A549 (cell line): ENCODE measurements around the gene BAAT. TPM values are rescaled to one million over a fixed set of nuclear protein-coding genes. Genes with fewer than 3 reads are reported as not detected.
A peak's percentile ranks its signal among the peaks of the same experiment; 100 is the strongest.

Source experiments
- ATAC-seq, 2 experiments: fragments of 200-7000 bp in 1 of 2; fragments of >200 bp in 1 of 2; cut with Nextera tagmentation in 1 of 2; cut with Tn5 transposase in 1 of 2; 3 replicates each; pipeline versions ENCODE4 v1.8.0 to v1.9.1; 2018 to 2020; ENCODE audit warnings: mild to moderate bottlenecking in 1 of 2, moderate library complexity in 1 of 2
- CTCF ChIA-PET: fragments of 300-600 bp; sonication (Branson Sonifier 250); formaldehyde crosslinking; extraction: SDS; loops from one replicate; lab custom pipeline; 2021; ENCODE audit warnings: antibody characterized with exemption, inconsistent platforms; lab: Yijun Ruan, JAX
- POLR2A ChIA-PET: fragments of 350-600 bp; formaldehyde crosslinking; extraction: SDS; loops from one replicate; lab custom pipeline; 2021; ENCODE audit warnings: antibody characterized with exemption, inconsistent platforms; lab: Yijun Ruan, JAX
- DNase-seq, 2 experiments: peaks; one replicate each; pipeline versions ENCODE4 v3.0.0 to v3.0.0-alpha.2; 2011 to 2016; ENCODE audit warnings: low read depth in 1 of 2, low spot score in 1 of 2
- FAIRE-seq: peaks from 2 replicates; lab custom pipeline; 2011; peaks lifted over from hg19 to GRCh38; lab: Jason Lieb, UNC
- H3K27ac ChIP-seq, 2 experiments: fragments of >200 bp; sonication (Bioruptor Twin); formaldehyde crosslinking; 3 replicates each; pipeline ENCODE4 v1.5.1; 2016 to 2017
- H3K4me1 ChIP-seq: fragments of >200 bp; sonication (Bioruptor Twin); formaldehyde crosslinking; 3 replicates; pipeline ENCODE4 v1.6.1; 2016
- H3K4me2 ChIP-seq: fragments of >200 bp; sonication (Bioruptor Twin); formaldehyde crosslinking; 3 replicates; pipeline ENCODE4 v1.6.1; 2016
- H3K4me3 ChIP-seq: fragments of >200 bp; sonication (Bioruptor Twin); formaldehyde crosslinking; 3 replicates; pipeline ENCODE4 v1.5.1; 2016
- H3K9me3 ChIP-seq: fragments of >200 bp; sonication (Bioruptor Twin); formaldehyde crosslinking; 3 replicates; pipeline ENCODE4 v1.6.1; 2016
- CHD2 ChIP-seq: fragments of 150-350 bp; IDR thresholded peaks from 2 replicates; pipeline ENCODE4 v1.6.1; 2014; ENCODE audit warnings: low read length; ENCODE audit not compliant: partially characterized antibody
- EHF ChIP-seq: fragments of 250-450 bp; sonication (Bioruptor Pico); IDR thresholded peaks from 2 replicates; pipeline ENCODE4 v1.5.0; 2020; ENCODE audit warnings: mild to moderate bottlenecking
- EP300 ChIP-seq, 2 experiments: fragments of >200 bp; sonication (Bioruptor Twin); formaldehyde crosslinking; IDR thresholded peaks; 2 replicates in 1 of 2; 3 replicates in 1 of 2; pipeline ENCODE4 v1.6.1; 2016 to 2017
- ESRRA ChIP-seq: fragments of 150-350 bp; IDR thresholded peaks from 2 replicates; pipeline ENCODE4 v1.6.1; 2014; ENCODE audit warnings: mild to moderate bottlenecking, low read length, borderline replicate concordance
- FOSL2 ChIP-seq, 2 experiments: fragments of 450-650 bp in 1 of 2; fragments of >200 bp in 1 of 2; sonication (Bioruptor Twin) in 1 of 2; formaldehyde crosslinking; IDR thresholded peaks; 2 replicates each; pipeline versions ENCODE4 v1.5.0 to v1.6.1; 2016 to 2020; ENCODE audit warnings: mild to moderate bottlenecking in 1 of 2, moderate library complexity in 1 of 2
- GATA3 ChIP-seq: IDR thresholded peaks from 2 replicates; pipeline ENCODE4 v1.6.1; 2012; ENCODE audit warnings: borderline replicate concordance
- HEYL ChIP-seq: fragments of 250-450 bp; sonication (Bioruptor Pico); IDR thresholded peaks from 2 replicates; pipeline ENCODE4 v1.8.0; 2021; ENCODE audit warnings: mild to moderate bottlenecking, moderate library complexity
- HOXB13 ChIP-seq: fragments of 250-450 bp; sonication (Bioruptor Pico); IDR thresholded peaks from 2 replicates; pipeline ENCODE4 v1.5.0; 2020; ENCODE audit warnings: low read depth, mild to moderate bottlenecking, moderate library complexity
- JUN ChIP-seq, 2 experiments: fragments of >200 bp; sonication (Bioruptor Twin); formaldehyde crosslinking; IDR thresholded peaks; 2 replicates in 1 of 2; 3 replicates in 1 of 2; pipeline ENCODE4 v1.6.1; 2016 to 2017
- JUNB ChIP-seq: fragments of >200 bp; sonication (Bioruptor Twin); formaldehyde crosslinking; IDR thresholded peaks from 2 replicates; pipeline ENCODE4 v1.6.1; 2016
- NR3C1 ChIP-seq: fragments of >200 bp; sonication (Bioruptor Twin); formaldehyde crosslinking; IDR thresholded peaks from 3 replicates; pipeline ENCODE4 v1.6.1; 2017
- PHF8 ChIP-seq: fragments of 200-600 bp; sonication (generic); IDR thresholded peaks from 2 replicates; pipeline ENCODE4 v1.6.1; 2016; ENCODE audit warnings: low read depth, mild to moderate bottlenecking, antibody characterized with exemption, moderate library complexity, borderline replicate concordance
- RARB ChIP-seq: fragments of 250-450 bp; sonication (Bioruptor Pico); IDR thresholded peaks from 2 replicates; pipeline ENCODE4 v1.8.0; 2021; ENCODE audit warnings: mild to moderate bottlenecking, moderate library complexity
- RFX5 ChIP-seq: fragments of 450-650 bp; IDR thresholded peaks from 2 replicates; pipeline ENCODE4 v1.7.1; 2014; ENCODE audit warnings: antibody characterized with exemption, mild to moderate bottlenecking, moderate library complexity
- RNF2 ChIP-seq: fragments of 200-600 bp; sonication (generic); IDR thresholded peaks from 2 replicates; pipeline ENCODE4 v1.6.1; 2016; ENCODE audit warnings: low read depth, mild to moderate bottlenecking, antibody characterized with exemption, moderate library complexity, borderline replicate concordance
- SMC3 ChIP-seq: fragments of >200 bp; sonication (Bioruptor Twin); formaldehyde crosslinking; IDR thresholded peaks from 3 replicates; pipeline ENCODE4 v1.6.1; 2018; ENCODE audit warnings: inconsistent platforms
- ZC3H11A ChIP-seq: fragments of 450-650 bp; IDR thresholded peaks from 2 replicates; pipeline ENCODE4 v1.6.1; 2014; ENCODE audit warnings: antibody characterized with exemption, mild to moderate bottlenecking
- WGBS: methylation state at CpG from one replicate; pipeline ENCODE4 v1.1.6; 2017; ENCODE audit errors: missing lambda C conversion rate; 5-methylcytosine and 5-hydroxymethylcytosine counted together
- polyA plus RNA-seq, 4 experiments: library from polyadenylated mRNA; depleted of rRNA in 3 of 4; stranded (reverse); fragments of >200 nt; fragmentation: RNase III in 1 of 4; extraction: RNeasy Plus Mini Kit Qiagen cat#74134 plus additional on column Dnase treatment in 1 of 4; gene quantifications; 2 replicates in 3 of 4; 3 replicates in 1 of 4; pipeline ENCODE4 v1.2.3, GENCODE V29; 2011 to 2017
- TF ChIP-seq, protein P1 (sequence below): fragments of 200-600 bp; sonication (generic); IDR thresholded peaks from 2 replicates; pipeline ENCODE4 v1.6.1; 2016; ENCODE audit warnings: antibody characterized with exemption, mild to moderate bottlenecking, moderate library complexity
- TF ChIP-seq, protein P2 (sequence below): fragments of 150-350 bp; IDR thresholded peaks from 2 replicates; pipeline ENCODE4 v1.6.1; 2014; ENCODE audit warnings: low read depth, mild to moderate bottlenecking, low read length
- TF ChIP-seq, protein P3 (sequence below): IDR thresholded peaks from 2 replicates; pipeline ENCODE4 v1.6.1; 2012; ENCODE audit warnings: low read depth, borderline replicate concordance
- TF ChIP-seq, protein P4 (sequence below): IDR thresholded peaks from 2 replicates; pipeline ENCODE4 v1.6.1; 2012
- TF ChIP-seq, protein P5 (sequence below): fragments of >200 bp; sonication (Bioruptor Twin); formaldehyde crosslinking; IDR thresholded peaks from 3 replicates; pipeline ENCODE4 v1.5.1; 2016
- TF ChIP-seq, protein P6 (sequence below): fragments of >200 bp; sonication (Bioruptor Twin); formaldehyde crosslinking; IDR thresholded peaks from 2 replicates; pipeline ENCODE4 v1.6.1; 2016

BAAT gene
- polyA plus RNA-seq, 2 of the 4 experiments (the other 2 are of a cell fraction), result 9.1 to 13.6 TPM

DNA sequence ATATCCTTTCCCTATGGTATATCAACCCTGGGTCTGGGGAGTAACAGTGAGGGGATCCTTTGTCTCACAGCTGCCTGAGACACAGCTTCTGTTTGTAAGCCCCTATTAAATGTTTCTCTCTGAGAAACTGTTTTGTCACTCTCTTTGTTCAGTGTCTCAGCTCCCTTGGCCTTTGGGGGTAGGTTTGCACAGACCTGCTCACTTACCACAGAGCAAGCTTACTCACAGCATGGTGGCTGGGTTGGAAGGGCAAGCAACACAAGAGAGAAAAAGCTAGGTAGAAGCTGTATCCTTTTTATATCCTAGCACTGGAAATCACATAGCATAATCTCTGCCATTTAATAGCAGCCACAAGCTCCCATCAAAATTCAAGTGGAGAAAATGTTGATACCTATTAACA lies 4.5 kb downstream of the BAAT start (continued):
- TF ChIP-seq FOSL2 (IDR thresholded peaks at IDR 0.05), result no peak
- no peak for TF ChIP-seq FOSL2 (CRISPR knock-in tag; IDR thresholded peaks at IDR 0.05)
- TF ChIP-seq, protein P1, sequence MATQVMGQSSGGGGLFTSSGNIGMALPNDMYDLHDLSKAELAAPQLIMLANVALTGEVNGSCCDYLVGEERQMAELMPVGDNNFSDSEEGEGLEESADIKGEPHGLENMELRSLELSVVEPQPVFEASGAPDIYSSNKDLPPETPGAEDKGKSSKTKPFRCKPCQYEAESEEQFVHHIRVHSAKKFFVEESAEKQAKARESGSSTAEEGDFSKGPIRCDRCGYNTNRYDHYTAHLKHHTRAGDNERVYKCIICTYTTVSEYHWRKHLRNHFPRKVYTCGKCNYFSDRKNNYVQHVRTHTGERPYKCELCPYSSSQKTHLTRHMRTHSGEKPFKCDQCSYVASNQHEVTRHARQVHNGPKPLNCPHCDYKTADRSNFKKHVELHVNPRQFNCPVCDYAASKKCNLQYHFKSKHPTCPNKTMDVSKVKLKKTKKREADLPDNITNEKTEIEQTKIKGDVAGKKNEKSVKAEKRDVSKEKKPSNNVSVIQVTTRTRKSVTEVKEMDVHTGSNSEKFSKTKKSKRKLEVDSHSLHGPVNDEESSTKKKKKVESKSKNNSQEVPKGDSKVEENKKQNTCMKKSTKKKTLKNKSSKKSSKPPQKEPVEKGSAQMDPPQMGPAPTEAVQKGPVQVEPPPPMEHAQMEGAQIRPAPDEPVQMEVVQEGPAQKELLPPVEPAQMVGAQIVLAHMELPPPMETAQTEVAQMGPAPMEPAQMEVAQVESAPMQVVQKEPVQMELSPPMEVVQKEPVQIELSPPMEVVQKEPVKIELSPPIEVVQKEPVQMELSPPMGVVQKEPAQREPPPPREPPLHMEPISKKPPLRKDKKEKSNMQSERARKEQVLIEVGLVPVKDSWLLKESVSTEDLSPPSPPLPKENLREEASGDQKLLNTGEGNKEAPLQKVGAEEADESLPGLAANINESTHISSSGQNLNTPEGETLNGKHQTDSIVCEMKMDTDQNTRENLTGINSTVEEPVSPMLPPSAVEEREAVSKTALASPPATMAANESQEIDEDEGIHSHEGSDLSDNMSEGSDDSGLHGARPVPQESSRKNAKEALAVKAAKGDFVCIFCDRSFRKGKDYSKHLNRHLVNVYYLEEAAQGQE, result no peak
- no peak for TF ChIP-seq RNF2
- no peak for TF ChIP-seq ESRRA
- TF ChIP-seq, protein P2, sequence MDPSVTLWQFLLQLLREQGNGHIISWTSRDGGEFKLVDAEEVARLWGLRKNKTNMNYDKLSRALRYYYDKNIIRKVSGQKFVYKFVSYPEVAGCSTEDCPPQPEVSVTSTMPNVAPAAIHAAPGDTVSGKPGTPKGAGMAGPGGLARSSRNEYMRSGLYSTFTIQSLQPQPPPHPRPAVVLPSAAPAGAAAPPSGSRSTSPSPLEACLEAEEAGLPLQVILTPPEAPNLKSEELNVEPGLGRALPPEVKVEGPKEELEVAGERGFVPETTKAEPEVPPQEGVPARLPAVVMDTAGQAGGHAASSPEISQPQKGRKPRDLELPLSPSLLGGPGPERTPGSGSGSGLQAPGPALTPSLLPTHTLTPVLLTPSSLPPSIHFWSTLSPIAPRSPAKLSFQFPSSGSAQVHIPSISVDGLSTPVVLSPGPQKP, result no peak
- TF ChIP-seq, protein P3, sequence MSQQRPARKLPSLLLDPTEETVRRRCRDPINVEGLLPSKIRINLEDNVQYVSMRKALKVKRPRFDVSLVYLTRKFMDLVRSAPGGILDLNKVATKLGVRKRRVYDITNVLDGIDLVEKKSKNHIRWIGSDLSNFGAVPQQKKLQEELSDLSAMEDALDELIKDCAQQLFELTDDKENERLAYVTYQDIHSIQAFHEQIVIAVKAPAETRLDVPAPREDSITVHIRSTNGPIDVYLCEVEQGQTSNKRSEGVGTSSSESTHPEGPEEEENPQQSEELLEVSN, result no peak

DNA sequence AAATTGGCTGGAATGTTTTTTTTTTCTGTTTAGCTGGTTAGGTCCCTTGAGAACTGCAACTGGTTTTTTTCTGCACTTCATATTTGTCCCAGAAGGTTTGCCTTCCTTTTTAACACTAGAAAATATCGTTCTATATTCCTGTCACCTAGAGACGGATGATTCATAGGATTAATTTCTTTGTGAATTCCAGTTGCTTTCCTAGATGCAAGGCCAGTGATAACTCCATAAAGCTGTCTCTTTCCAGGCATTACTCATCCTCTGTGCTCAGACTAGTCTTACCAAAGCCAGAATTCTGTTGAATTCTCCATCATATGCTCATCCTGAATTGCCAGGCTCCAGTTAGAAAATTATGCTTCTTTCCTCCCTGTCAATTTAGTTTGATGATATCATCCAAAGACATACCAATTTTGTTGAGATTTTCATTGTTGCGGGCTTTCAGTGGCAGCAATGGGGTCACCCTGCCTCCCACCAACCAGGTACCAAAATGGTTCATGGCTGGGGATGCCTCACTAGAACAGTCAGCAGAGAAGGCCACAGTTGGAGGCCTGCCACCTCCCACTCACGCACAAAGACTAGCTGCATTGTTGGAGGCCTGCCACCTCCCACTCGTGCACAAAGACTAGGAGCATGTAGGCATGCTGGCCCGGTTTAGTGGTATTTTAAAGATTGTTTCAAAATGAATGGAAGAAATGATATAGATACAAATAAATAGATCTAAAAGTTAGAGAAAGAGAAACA lies 8.5 kb downstream of the BAAT start:
- Histone ChIP-seq H3K4me3 (no peak overlapping the region), H3K9me3 (peaks cover 14% of the 10 kb centered on the region; the same call in 2 of the 3 replicates), H3K4me1 (peaks cover 52% of the 10 kb centered on the region), H3K4me2 (peak overlapping the region; percentile 46), H3K27ac (peak overlapping the region; percentile 69 to 90)
- TF ChIP-seq CHD2 (no peak), GATA3 (peak; percentile 16; the same call in 1 of the 2 replicates), NR3C1 (no peak), RARB (CRISPR knock-in tag) (no peak), JUNB (peak; percentile 67), FOSL2 (IDR thresholded peaks at IDR 0.05) (peak; percentile 66; the same call in 1 of the 2 replicates), FOSL2 (CRISPR knock-in tag; IDR thresholded peaks at IDR 0.05) (peak; percentile 74), ZC3H11A (no peak), PHF8 (no peak), JUN (IDR thresholded peaks at IDR 0.05) (0 out of 5 replicates have a peak, but pooled peaks of 1 of the 2 experiments have one; percentile 36)
- TF ChIP-seq, protein P4, sequence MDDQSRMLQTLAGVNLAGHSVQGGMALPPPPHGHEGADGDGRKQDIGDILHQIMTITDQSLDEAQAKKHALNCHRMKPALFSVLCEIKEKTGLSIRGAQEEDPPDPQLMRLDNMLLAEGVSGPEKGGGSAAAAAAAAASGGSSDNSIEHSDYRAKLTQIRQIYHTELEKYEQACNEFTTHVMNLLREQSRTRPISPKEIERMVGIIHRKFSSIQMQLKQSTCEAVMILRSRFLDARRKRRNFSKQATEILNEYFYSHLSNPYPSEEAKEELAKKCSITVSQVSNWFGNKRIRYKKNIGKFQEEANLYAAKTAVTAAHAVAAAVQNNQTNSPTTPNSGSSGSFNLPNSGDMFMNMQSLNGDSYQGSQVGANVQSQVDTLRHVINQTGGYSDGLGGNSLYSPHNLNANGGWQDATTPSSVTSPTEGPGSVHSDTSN, result no peak
- ChIA-PET CTCF (interaction anchor here (2.3 kb wide), 2 partner anchors 12 to 65 kb away, joined by 9 to 22 read pairs; no protein-coding TSS in a partner anchor), POLR2A (interaction anchor here (1.6 kb wide), 1 partner anchor 22 kb away, joined by 8 read pairs; the partner anchor contains the start of genes MRPL50 and ZNF189)
- DNase-seq, result peak; percentile 61 to 62
- 40% methylated on average over 6 of the region's 6 CpGs for WGBS
- peak; percentile 89 for FAIRE-seq
- peak; percentile 94 to 99 for ATAC-seq

DNA sequence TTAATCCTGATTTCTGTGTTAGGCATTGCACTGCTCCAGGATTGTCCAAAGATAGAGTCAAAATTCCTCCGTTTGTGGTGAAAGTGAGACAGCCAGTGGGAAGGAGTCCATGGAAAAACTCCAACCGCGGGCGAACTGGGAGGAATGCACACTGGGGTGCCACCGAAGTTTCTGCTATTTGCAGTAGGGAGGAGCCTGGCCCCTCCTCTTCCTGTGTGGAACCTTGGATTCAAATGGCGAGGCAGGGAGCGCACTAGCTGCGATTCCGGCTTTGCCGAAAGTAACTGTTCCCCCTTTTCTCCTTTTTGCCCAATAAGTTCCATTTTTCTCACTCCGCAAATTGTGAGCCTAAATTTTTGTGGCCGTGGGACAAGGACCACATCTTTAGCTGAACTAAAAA lies 9.3 kb downstream of the BAAT start:
- DNase-seq (no peak), FAIRE-seq (no peak), ATAC-seq (no peak)
- ChIA-PET CTCF (interaction anchor here (2.3 kb wide), 2 partner anchors 13 to 64 kb away, joined by 9 to 22 read pairs; no protein-coding TSS in a partner anchor), POLR2A (interaction anchor here (1.6 kb wide), 1 partner anchor 23 kb away, joined by 8 read pairs; the partner anchor contains the start of genes MRPL50 and ZNF189)
- Histone ChIP-seq H3K4me1 (peaks cover 51% of the 10 kb centered on the region), H3K9me3 (peaks cover 14% of the 10 kb centered on the region; the same call in 2 of the 3 replicates), H3K4me3 (no peak overlapping the region), H3K4me2 (peak overlapping the region; percentile 46; the same call in 2 of the 3 replicates), H3K27ac (peak overlapping the region; percentile 69 to 90)
- no peak for TF ChIP-seq RFX5
- no peak for TF ChIP-seq RARB (CRISPR knock-in tag)
- no peak for TF ChIP-seq HEYL (CRISPR knock-in tag)
- TF ChIP-seq, protein P5, sequence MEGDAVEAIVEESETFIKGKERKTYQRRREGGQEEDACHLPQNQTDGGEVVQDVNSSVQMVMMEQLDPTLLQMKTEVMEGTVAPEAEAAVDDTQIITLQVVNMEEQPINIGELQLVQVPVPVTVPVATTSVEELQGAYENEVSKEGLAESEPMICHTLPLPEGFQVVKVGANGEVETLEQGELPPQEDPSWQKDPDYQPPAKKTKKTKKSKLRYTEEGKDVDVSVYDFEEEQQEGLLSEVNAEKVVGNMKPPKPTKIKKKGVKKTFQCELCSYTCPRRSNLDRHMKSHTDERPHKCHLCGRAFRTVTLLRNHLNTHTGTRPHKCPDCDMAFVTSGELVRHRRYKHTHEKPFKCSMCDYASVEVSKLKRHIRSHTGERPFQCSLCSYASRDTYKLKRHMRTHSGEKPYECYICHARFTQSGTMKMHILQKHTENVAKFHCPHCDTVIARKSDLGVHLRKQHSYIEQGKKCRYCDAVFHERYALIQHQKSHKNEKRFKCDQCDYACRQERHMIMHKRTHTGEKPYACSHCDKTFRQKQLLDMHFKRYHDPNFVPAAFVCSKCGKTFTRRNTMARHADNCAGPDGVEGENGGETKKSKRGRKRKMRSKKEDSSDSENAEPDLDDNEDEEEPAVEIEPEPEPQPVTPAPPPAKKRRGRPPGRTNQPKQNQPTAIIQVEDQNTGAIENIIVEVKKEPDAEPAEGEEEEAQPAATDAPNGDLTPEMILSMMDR, result no peak
- TF ChIP-seq, protein P6, sequence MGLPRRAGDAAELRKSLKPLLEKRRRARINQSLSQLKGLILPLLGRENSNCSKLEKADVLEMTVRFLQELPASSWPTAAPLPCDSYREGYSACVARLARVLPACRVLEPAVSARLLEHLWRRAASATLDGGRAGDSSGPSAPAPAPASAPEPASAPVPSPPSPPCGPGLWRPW, result no peak
- TF ChIP-seq HOXB13 (CRISPR knock-in tag), result no peak
- TF ChIP-seq, protein P2, result no peak
- TF ChIP-seq EHF (CRISPR knock-in tag), result no peak
- no peak for TF ChIP-seq EP300 (IDR thresholded peaks at IDR 0.05)
- TF ChIP-seq SMC3, result no peak
- no peak for TF ChIP-seq JUN (IDR thresholded peaks at IDR 0.05)
- 95% methylated on average over 12 of the region's 12 CpGs for WGBS
